Keratinocyte (primary cell): ENCODE results near the gene OLFML1. TPM values are rescaled to one million over a fixed set of nuclear protein-coding genes. Genes with fewer than 3 reads are reported as not detected.

Experiments
- DNase-seq: peaks from one replicate; pipeline ENCODE4 v3.0.0-alpha.2; 2011; ENCODE audit warnings: low read depth, missing footprints, low spot score
- FAIRE-seq: peaks from 2 replicates; lab custom pipeline; 2011; peaks lifted over from hg19 to GRCh38; lab: Jason Lieb, UNC
- H2AFZ ChIP-seq: 2 replicates; pipeline ENCODE4 v1.6.0; 2012; ENCODE audit warnings: low read length, control low read depth, inconsistent platforms; ENCODE audit not compliant: control insufficient read depth
- H3K27ac ChIP-seq: 2 replicates; pipeline ENCODE4 v1.5.1; 2011; ENCODE audit warnings: low read length; ENCODE audit not compliant: control insufficient read depth, insufficient read depth
- H3K27me3 ChIP-seq: 3 replicates; pipeline ENCODE4 v1.6.0; 2011; ENCODE audit warnings: low read length; ENCODE audit not compliant: control insufficient read depth, insufficient read depth; ENCODE audit errors: extremely low read depth
- H3K36me3 ChIP-seq, 2 experiments: 2 replicates in 1 of 2; 3 replicates in 1 of 2; pipeline ENCODE4 v1.5.1; 2011; ENCODE audit warnings: low read length in 2 of 2, mild to moderate bottlenecking in 1 of 2; ENCODE audit not compliant: control insufficient read depth in 2 of 2, insufficient read depth in 2 of 2; ENCODE audit errors: extremely low read depth in 1 of 2
- H3K4me1 ChIP-seq: 3 replicates; pipeline ENCODE4 v1.5.1; 2011; ENCODE audit warnings: low read length; ENCODE audit not compliant: control insufficient read depth, insufficient read depth; ENCODE audit errors: extremely low read depth
- H3K4me2 ChIP-seq: 3 replicates; pipeline ENCODE4 v1.6.0; 2011; ENCODE audit warnings: low read depth, low read length; ENCODE audit not compliant: control insufficient read depth, insufficient read depth; ENCODE audit errors: extremely low read depth
- H3K4me3 ChIP-seq, 3 experiments: fragments of 200-600 bp in 1 of 3; sonication (generic) in 1 of 3; 2 replicates in 2 of 3; 3 replicates in 1 of 3; pipeline ENCODE4 v1.5.1; 2011 to 2016; ENCODE audit warnings: low read length in 3 of 3, mild to moderate bottlenecking in 3 of 3, control low read depth in 2 of 3, inconsistent platforms in 1 of 3, low read depth in 1 of 3, mixed read lengths in 1 of 3, mixed run types in 1 of 3, moderate library complexity in 1 of 3; ENCODE audit not compliant: control insufficient read depth in 2 of 3, insufficient read depth in 2 of 3; ENCODE audit errors: extremely low read depth in 1 of 3
- H3K79me2 ChIP-seq: 2 replicates; pipeline ENCODE4 v1.6.0; 2012; ENCODE audit warnings: low read length; ENCODE audit not compliant: control insufficient read depth, insufficient read depth
- H3K9ac ChIP-seq: 3 replicates; pipeline ENCODE4 v1.6.0; 2011; ENCODE audit warnings: low read length; ENCODE audit not compliant: control insufficient read depth, insufficient read depth; ENCODE audit errors: extremely low read depth
- H3K9me1 ChIP-seq: 3 replicates; pipeline ENCODE4 v1.6.0; 2011; ENCODE audit warnings: low read length; ENCODE audit not compliant: control insufficient read depth, insufficient read depth; ENCODE audit errors: extremely low read depth
- H3K9me3 ChIP-seq: 2 replicates; pipeline ENCODE4 v1.5.1; 2012; ENCODE audit warnings: low read depth, low read length; ENCODE audit not compliant: control insufficient read depth
- H4K20me1 ChIP-seq: 3 replicates; pipeline ENCODE4 v1.6.0; 2011; ENCODE audit warnings: low read length; ENCODE audit not compliant: control insufficient read depth, insufficient read depth; ENCODE audit errors: extremely low read depth
- CTCF ChIP-seq, 3 experiments: IDR thresholded peaks in 1 of 3; conservative IDR thresholded peaks in 1 of 3; optimal IDR thresholded peaks in 1 of 3; 2 replicates in 2 of 3; 3 replicates in 1 of 3; pipeline versions ENCODE3 to v1.5.1; 2011; ENCODE audit warnings: low read length in 3 of 3, mild to moderate bottlenecking in 3 of 3, moderate library complexity in 2 of 3, control low read depth in 1 of 3, inconsistent platforms in 1 of 3; ENCODE audit not compliant: insufficient read depth in 2 of 3; ENCODE audit errors: extremely low read depth in 1 of 3
- EZH2 ChIP-seq: IDR thresholded peaks from one replicate; pipeline ENCODE4 v1.6.1; 2012; ENCODE audit warnings: inconsistent platforms, mild to moderate bottlenecking, low read length, moderate library complexity
- dilution Hi-C: fragments of 300-500 bp; cut with MboI; formaldehyde crosslinking; loops from one replicate; pipeline ENCODE4 v1.7.0; 2020; ENCODE audit warnings: low sequenced_read_pairs; ENCODE audit not compliant: extremely low pct_ligation_motif_present
- polyA plus RNA-seq, 5 experiments: library from polyadenylated mRNA; depleted of rRNA in 3 of 5; stranded (reverse) in 3 of 5; stranded (forward) in 1 of 5; unstranded in 1 of 5; fragments of >200 nt; gene quantifications; 1 replicate in 1 of 5; 2 replicates in 3 of 5; 3 replicates in 1 of 5; pipeline versions ENCODE4 v1.2.1 to v1.2.3, GENCODE V29; 2011 to 2012; ENCODE audit warnings: missing spikeins in 2 of 5, low read depth in 1 of 5, low replicate concordance in 1 of 5

The OLFML1 gene
- polyA plus RNA-seq, 1 donor (not counting 4 experiments of a cell fraction or from before 2014, with no cell fraction given), result not detected

GRCh38 chr11:7506243-7506642, 20.9 kb downstream of the OLFML1 start:
- Histone ChIP-seq H3K9ac (no peak overlapping the region), H2AFZ (no peak overlapping the region), H3K4me2 (no peak overlapping the region), H3K4me1 (no peaks in the 10 kb centered on the region), H3K9me3 (no peaks in the 10 kb centered on the region), H3K9me1 (no peaks in the 10 kb centered on the region), H3K36me3 (peaks cover 0 to 1% of the 10 kb centered on the region in 2 experiments), H3K79me2 (no peaks in the 10 kb centered on the region), H4K20me1 (no peaks in the 10 kb centered on the region), H3K27ac (no peak overlapping the region), H3K4me3 (no peak overlapping the region), H3K27me3 (no peaks in the 10 kb centered on the region)
- no peak for FAIRE-seq
- TF ChIP-seq CTCF (optimal IDR thresholded peaks at IDR 0.05 in 1 of 3, IDR thresholded peaks at IDR 0.05 in 1 of 3, conservative IDR thresholded peaks at IDR 0.05 in 1 of 3; ENCODE audit: extremely low read depth in 1 of 3, insufficient read depth in 2 of 3, low read length in 3 of 3) (no peak), EZH2 (no peak)
- DNase-seq, result no peak
- dilution Hi-C loops, result no loop called here

DNA sequence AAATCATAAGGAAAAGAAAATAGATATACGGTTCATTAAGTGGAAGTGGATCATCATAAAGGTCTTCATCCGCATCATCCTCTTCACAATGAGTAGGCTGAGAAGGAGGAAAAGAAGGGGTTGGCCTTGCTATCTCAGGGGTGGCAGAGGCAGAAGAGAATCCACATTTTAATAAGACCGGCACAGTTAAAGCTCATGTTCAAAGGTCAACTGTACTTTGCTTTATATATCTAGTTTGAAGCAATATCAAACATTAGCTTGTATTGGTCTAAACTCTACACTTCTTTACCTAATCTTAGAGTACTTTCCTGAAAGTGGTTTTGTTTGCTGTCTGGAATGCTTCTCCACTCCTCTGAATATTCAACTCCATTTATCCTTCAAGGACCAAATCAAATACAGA, 22.8 kb downstream of the OLFML1 start:
- FAIRE-seq (no peak), DNase-seq (no peak)
- Histone ChIP-seq H3K36me3 (peaks cover 0 to 1% of the 10 kb centered on the region in 2 experiments), H3K4me3 (no peak overlapping the region), H3K4me1 (peaks cover 7% of the 10 kb centered on the region), H4K20me1 (no peaks in the 10 kb centered on the region), H3K79me2 (no peaks in the 10 kb centered on the region), H3K27ac (no peak overlapping the region), H2AFZ (no peak overlapping the region), H3K4me2 (no peak overlapping the region), H3K27me3 (no peaks in the 10 kb centered on the region), H3K9me1 (no peaks in the 10 kb centered on the region), H3K9me3 (no peaks in the 10 kb centered on the region), H3K9ac (no peak overlapping the region)
- dilution Hi-C loops, result no loop called here
- no peak for TF ChIP-seq CTCF (optimal IDR thresholded peaks at IDR 0.05 in 1 of 3, IDR thresholded peaks at IDR 0.05 in 1 of 3, conservative IDR thresholded peaks at IDR 0.05 in 1 of 3; ENCODE audit: extremely low read depth in 1 of 3, insufficient read depth in 2 of 3, low read length in 3 of 3)
- no peak for TF ChIP-seq EZH2
